HG03045 (cell line): ENCODE results near the gene PRKCZ.

ENCODE experiments used
- ATAC-seq: cut with Tn5 transposase; IDR thresholded peaks from one replicate; pipeline ENCODE4 v1.9.1; 2021; ENCODE audit warnings: mild to moderate bottlenecking, moderate library complexity; ENCODE audit not compliant: unreplicated experiment

The PRKCZ gene

DNA sequence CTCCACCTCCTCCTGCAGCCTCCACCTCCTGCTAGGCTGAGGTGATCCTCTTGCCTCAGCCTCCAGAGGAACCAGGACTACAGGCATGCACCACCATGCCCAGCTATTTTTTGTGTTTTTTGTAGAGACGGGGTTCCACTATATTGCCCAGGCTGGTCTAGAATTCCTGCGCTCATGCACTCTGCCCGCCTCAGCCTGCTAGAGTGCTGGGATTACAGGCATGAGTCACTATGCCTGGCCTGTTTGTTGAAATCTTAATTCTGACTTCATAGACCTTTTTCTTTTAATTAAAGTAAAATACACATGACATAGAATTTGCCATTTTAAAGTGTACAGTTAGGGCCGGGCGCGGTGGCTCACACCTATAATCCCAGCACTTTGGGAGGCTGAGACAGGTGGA lies 101.7 kb downstream of the PRKCZ start:
- ATAC-seq = no peak

DNA sequence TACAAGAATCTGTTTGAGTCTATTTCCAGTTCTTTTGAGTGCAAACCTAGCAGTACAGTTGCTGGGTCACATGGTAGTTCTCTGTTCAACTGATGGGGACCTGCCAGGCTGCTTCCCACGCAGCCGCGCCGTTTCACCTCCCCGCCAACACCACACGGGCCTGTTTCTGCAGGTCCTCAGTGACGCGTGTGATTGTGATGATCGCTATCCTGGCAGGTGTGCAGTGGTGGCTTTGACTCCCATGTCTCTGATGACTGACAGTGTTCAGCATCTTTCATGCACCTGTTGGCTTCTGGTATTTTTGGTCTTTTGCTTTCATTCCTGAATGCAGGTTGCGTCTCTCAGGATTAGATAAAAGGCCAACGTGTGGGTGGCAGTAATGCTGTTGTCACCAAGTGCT lies 102.7 kb downstream of the PRKCZ start:
- ATAC-seq = no peak

GRCh38 chr1:2154022-2154421 lies 103.8 kb downstream of the PRKCZ start:
- ATAC-seq = no peak

DNA sequence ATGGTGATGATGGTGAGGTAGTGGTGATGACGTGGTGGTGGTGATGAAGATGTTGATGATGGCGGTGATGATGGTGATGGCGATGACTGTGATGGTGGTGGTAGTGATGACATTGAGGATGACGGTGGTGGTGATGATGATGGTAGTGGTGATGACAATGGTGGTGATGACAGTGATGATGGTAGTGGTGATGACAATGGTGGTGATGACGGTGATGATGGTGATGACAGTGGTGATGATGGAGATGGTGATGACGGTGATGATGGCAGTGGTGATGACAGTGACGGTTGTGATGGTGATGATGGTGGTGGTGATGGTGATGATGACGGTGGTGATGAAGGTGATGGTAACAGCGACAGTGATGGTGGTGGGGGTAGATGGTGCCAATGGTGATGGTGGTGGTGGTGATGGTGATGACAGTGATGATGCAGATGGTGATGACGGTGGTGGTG lies 105.0 kb downstream of the PRKCZ start:
- no peak for ATAC-seq

DNA sequence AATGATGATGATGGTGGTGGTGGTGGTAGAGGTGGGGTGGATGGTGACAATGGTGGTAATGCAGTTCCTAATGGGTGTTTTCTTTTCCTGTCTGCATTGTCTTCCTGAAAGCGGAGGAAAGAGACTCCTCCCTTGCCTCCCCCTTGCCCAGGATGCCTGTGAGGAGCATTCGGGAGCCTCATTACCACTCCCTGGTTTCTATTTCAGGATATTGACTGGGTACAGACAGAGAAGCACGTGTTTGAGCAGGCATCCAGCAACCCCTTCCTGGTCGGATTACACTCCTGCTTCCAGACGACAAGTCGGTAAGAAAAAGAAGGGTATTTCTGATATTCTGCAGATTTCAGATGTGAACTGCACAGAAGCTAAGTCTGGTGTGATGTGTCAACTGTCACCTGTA lies 105.6 kb downstream of the PRKCZ start:
- ATAC-seq = no peak

GRCh38 chr1:2156866-2157265 lies 106.7 kb downstream of the PRKCZ start:
- no peak for ATAC-seq

DNA sequence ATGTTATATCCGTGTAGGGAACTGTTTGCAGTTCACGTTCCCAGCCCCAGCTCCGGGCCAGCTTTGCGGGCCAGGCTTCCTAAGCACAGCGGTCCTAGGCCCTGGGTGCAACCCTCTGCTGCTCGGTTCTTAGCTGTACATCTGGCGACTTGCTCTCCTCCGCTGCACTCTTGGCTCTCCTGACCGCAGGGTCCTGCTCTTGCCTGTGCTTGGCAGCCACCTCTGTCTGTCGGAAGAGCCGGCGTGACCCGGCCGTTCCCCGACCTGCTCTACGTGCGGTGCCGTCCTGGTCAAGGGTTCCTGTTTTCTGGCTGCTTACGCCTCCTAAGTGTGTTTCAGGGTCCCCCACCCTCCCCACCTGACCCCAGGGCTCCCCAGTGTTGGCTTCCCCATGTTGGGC lies 107.6 kb downstream of the PRKCZ start:
- ATAC-seq = no peak

- no peak for ATAC-seq
Observed at GRCh38 chr1:2158272-2158671, 108.1 kb downstream of the PRKCZ start.

GRCh38 chr1:2159124-2159523 lies 108.9 kb downstream of the PRKCZ start:
- ATAC-seq = no peak

DNA sequence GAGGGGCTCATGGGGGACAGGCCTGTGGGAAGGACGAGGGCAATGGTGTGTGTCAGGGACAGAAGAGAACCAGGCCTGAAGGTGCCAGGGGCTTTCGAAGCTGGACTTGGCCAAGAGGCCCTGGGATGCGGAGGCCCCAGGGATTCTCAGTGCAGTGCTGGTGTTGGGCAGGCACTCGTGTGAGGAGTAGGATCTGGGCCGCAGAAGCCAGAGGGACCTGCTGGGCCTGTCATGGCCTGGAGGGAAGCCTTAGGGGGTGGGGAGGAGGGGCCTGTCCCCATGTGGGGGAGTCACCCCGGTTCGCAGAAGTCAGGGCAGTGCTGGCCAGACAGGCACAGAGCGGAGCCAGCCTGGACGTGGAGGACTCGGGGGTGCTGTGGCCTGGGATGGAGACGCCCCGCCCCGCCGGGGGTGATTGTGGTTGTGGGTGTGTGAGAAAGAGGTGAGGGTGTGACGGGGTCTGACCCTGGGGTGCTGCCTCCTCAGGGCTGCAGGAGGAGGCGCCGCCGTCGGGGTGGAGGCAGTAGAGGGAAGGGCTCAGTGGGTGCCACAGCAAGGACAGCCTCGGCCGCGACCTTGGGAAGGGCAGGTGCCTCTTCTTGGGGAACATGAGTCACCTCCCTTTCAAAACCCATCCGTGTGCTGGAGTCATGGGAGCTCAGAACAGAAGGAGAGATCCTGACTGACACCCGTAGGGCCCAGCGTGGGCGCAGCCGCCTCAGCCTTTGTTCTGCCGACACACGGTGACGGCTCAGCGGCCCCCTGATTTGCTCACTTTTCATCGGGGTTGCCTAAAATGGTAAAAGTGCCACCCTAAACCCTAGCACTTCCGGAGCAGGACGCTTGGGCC lies 110.5 kb downstream of the PRKCZ start:
- no peak for ATAC-seq

- no peak for ATAC-seq
Observed at GRCh38 chr1:2163205-2163604, 113.0 kb downstream of the PRKCZ start.

GRCh38 chr1:2165646-2166045 lies 115.4 kb downstream of the PRKCZ start:
- ATAC-seq = no peak

DNA sequence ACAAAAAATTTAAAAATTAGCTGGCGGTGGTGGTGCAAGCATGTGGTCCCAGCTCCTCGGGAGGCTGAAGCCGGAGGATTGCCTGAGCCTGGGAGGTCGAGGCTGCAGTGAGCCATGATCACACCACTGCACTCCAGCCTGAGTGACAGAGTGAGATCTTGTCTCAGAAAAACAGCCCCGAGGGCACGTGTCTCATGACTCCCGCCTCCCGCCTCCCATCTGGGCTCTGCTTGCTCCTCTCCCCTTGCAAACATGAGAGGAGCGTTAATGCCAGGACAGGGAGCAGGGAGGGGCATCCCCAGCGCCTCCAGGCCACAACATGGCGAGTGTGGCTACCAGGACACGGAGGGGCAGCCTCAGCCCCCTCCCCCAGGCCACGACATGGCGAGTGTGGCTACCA lies 116.0 kb downstream of the PRKCZ start:
- ATAC-seq = no peak

DNA sequence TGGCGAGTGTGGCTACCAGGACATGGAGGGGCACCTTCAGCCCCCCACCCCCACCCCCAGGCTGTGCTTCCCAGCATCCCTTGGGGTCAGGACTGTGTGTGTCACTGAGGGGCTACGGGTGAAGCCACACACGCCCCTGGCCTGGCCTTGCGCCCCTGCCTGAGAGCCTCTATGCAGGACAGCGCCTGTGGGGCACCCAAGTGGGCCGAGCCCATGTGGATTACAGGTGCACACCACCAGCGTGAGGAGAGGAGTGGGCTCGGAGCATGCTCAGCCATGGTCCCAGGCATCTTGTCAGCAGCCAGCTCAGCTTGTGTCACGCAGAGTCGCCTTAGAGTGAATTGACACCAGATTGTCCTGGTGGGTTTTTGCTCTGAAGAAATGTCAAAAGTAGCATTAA lies 116.5 kb downstream of the PRKCZ start:
- no peak for ATAC-seq

GRCh38 chr1:2168090-2168489 lies 117.9 kb downstream of the PRKCZ start:
- ATAC-seq = no peak

- ATAC-seq = no peak
Observed at GRCh38 chr1:2168535-2168934, 118.3 kb downstream of the PRKCZ start.

DNA sequence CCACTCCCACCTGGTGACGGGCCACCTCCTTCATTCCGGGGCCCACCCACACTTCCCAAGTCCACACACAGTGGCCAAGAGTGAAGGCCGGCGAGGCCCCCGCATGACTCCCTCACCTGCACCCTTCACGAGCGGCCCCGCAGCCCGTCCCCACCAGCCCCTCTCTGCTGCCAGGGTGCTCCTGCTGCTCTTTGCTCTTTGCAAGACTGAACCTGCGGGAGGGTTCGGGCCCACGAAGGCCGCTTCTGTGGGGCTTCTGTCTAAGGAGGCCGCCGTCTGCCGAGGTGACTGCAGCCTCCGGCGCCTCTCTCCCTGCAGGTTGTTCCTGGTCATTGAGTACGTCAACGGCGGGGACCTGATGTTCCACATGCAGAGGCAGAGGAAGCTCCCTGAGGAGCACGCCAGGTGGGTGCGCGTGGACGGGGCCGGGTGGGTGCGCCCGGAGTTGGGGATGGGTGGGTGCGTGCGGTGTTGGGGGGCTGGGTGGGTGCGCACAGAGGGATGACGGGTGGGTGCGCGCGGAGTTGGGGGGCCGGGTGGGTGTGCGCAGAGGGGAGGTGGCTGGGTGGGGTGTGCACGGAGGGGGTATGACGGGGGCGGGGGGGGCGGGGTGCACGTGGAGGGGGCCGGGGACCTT lies 119.1 kb downstream of the PRKCZ start:
- no peak for ATAC-seq

GRCh38 chr1:2170211-2170610 lies 120.0 kb downstream of the PRKCZ start:
- ATAC-seq = no peak

GRCh38 chr1:2172012-2172411 lies 121.8 kb downstream of the PRKCZ start:
- no peak for ATAC-seq

- ATAC-seq = no peak
Observed at GRCh38 chr1:2172551-2173146, 122.4 kb downstream of the PRKCZ start.

DNA sequence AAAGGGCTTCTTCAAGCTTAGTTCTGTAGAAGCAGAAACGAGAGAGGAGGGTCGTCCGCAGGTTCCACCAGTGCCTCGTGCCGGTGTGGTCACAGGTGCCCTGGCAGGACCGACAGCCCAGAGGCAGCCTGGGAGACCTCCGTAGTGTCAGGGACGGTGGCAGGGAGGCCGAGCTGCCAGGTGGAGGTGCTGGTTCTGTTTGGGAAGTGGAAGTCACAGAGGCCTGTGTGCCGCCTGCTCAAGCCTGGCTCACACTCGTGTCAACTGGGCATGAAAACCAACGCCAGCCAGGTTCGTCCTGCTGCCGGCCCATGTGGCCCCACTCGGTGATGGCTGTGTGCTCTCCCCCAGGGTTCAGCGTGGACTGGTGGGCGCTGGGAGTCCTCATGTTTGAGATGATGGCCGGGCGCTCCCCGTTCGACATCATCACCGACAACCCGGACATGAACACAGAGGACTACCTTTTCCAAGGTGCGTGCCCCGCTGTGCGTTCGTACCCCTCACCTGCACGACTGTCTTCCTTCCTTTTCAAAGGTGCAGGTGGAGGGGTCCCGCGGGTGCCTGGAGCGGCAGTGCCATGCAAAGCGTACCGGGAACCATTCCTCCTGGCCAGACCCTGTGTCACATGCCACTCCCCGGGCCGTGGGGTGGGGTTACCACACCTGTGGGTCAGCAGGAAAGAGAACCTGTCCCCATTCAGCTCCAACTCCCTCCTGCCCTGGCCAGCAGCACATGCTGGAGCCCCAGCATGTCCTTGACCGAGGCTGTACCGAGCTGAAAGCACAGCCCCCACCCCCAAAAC lies 123.5 kb downstream of the PRKCZ start:
- no peak for ATAC-seq
